Activated B cell treated with CpG ODN at 0.5 μM for 24 hours (primary cell): Measurements from ENCODE around the gene KDM4B. TPM values are rescaled to one million over a fixed set of nuclear protein-coding genes. Genes with fewer than 3 reads are reported as not detected.

ENCODE experiments used
- ATAC-seq: fragments of 200-7000 bp; cut with Tn5 transposase; one replicate; pipeline ENCODE4 v1.10.0; 2021; ENCODE audit warnings: low read depth, mild to moderate bottlenecking, moderate library complexity
- CTCF ChIA-PET: fragments of 350-600 bp; sonication (Branson Sonifier 250); formaldehyde crosslinking; loops from one replicate; lab custom pipeline; 2021; ENCODE audit warnings: antibody characterized with exemption; lab: Charles Lee
- POLR2A ChIA-PET: fragments of 350-600 bp; sonication (Branson Sonifier 250); formaldehyde crosslinking; loops from one replicate; lab custom pipeline; 2021; ENCODE audit warnings: antibody characterized with exemption; lab: Charles Lee
- DNase-seq: peaks from one replicate; pipeline ENCODE4 v3.0.0; 2022
- H3K27ac Mint-ChIP-seq: one replicate; pipeline ENCODE4 v1.8.0; 2020; ENCODE audit warnings: mixed read lengths
- H3K27me3 Mint-ChIP-seq: one replicate; pipeline ENCODE4 v1.8.0; 2021; ENCODE audit warnings: mixed read lengths
- H3K36me3 Mint-ChIP-seq: one replicate; pipeline ENCODE4 v1.8.0; 2021; ENCODE audit warnings: low read depth, mixed read lengths
- H3K4me1 Mint-ChIP-seq: one replicate; pipeline ENCODE4 v1.8.0; 2021; ENCODE audit warnings: mixed read lengths
- H3K4me3 Mint-ChIP-seq: one replicate; pipeline ENCODE4 v1.8.0; 2020; ENCODE audit warnings: mild to moderate bottlenecking, mixed read lengths
- H3K9me3 Mint-ChIP-seq: one replicate; pipeline ENCODE4 v1.8.0; 2020; ENCODE audit warnings: mixed read lengths
- intact Hi-C: fragments of 100-400 bp; cut with micrococcal nuclease; formaldehyde crosslinking; loops from one replicate; pipeline ENCODE4 v1.15.1; 2024
- total RNA-seq: library from RNA; stranded (reverse); gene quantifications from 2 replicates; pipeline ENCODE4 v1.2.3, GENCODE V29; 2022
- TF ChIP-seq, protein P1 (sequence below): fragments of 200-600 bp; IDR thresholded peaks from one replicate; pipeline ENCODE4 v1.8.0; 2022; ENCODE audit warnings: antibody characterized with exemption, mild to moderate bottlenecking

KDM4B gene
- total RNA-seq, 1 donor from 2014 or later, result 88.9 TPM

GRCh38 chr19:4980838-4981680 is 12.1 kb downstream of the KDM4B start:
- TF ChIP-seq, protein P1, sequence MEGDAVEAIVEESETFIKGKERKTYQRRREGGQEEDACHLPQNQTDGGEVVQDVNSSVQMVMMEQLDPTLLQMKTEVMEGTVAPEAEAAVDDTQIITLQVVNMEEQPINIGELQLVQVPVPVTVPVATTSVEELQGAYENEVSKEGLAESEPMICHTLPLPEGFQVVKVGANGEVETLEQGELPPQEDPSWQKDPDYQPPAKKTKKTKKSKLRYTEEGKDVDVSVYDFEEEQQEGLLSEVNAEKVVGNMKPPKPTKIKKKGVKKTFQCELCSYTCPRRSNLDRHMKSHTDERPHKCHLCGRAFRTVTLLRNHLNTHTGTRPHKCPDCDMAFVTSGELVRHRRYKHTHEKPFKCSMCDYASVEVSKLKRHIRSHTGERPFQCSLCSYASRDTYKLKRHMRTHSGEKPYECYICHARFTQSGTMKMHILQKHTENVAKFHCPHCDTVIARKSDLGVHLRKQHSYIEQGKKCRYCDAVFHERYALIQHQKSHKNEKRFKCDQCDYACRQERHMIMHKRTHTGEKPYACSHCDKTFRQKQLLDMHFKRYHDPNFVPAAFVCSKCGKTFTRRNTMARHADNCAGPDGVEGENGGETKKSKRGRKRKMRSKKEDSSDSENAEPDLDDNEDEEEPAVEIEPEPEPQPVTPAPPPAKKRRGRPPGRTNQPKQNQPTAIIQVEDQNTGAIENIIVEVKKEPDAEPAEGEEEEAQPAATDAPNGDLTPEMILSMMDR, result no peak
- ATAC-seq, result no peak
- DNase-seq, result peak; percentile 30
- POLR2A ChIA-PET, result interaction anchor here (0.6 to 1.0 kb wide), 4 partner anchors 12 to 207 kb away, joined by 3 to 8 read pairs (median 4); partner anchors contain the start of gene KDM4B
- H3K4me1 Mint-ChIP-seq, result peaks cover 54% of the 10 kb centered on the region
- intact Hi-C loops, result no loop called here
- H3K4me3 Mint-ChIP-seq, result peak overlapping the region; percentile 28
- no peak overlapping the region for H3K27ac Mint-ChIP-seq
- no peaks in the 10 kb centered on the region for H3K27me3 Mint-ChIP-seq
- peaks cover 28% of the 10 kb centered on the region for H3K36me3 Mint-ChIP-seq
- no peaks in the 10 kb centered on the region for H3K9me3 Mint-ChIP-seq
- CTCF ChIA-PET, result no interaction called here

DNA sequence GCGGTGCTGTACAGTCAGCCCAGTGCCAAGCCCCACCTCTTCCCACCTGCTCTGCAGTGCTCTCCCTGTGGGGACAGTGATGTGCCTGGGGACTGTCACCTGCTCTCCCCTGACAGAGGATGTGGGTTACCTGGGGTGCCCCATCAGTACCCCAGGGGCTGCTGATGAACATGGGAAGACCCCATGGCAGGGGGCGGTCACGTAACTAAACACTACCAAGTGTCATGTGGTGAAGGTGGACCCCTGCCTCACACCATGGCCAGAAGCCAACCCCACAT is 12.7 kb downstream of the KDM4B start:
- CTCF ChIA-PET, result no interaction called here
- intact Hi-C loops, result no loop called here
- Mint-ChIP-seq H3K27me3 (no peaks in the 10 kb centered on the region), H3K27ac (no peak overlapping the region), H3K4me3 (no peak overlapping the region), H3K9me3 (no peaks in the 10 kb centered on the region), H3K36me3 (peaks cover 24% of the 10 kb centered on the region), H3K4me1 (peaks cover 49% of the 10 kb centered on the region)
- DNase-seq (no peak), ATAC-seq (peak; percentile 60)
- POLR2A ChIA-PET, result interaction anchor here (0.7 to 1.0 kb wide), 2 partner anchors 13 to 150 kb away, joined by 4 read pairs; partner anchors contain the start of gene KDM4B
- TF ChIP-seq, protein P1, result no peak

GRCh38 chr19:4983346-4984105 is 14.6 kb downstream of the KDM4B start:
- no peak for DNase-seq
- ChIA-PET CTCF (no interaction called here), POLR2A (interaction anchor here (0.5 to 0.7 kb wide), 2 partner anchors 15 to 119 kb away, joined by 5 read pairs; no protein-coding TSS in a partner anchor)
- TF ChIP-seq, protein P1, result no peak
- Mint-ChIP-seq H3K4me1 (peaks cover 39% of the 10 kb centered on the region), H3K4me3 (no peak overlapping the region), H3K9me3 (no peaks in the 10 kb centered on the region), H3K27me3 (no peaks in the 10 kb centered on the region), H3K27ac (no peak overlapping the region), H3K36me3 (peaks cover 15% of the 10 kb centered on the region)
- no peak for ATAC-seq
- intact Hi-C loops, result no loop called here

GRCh38 chr19:4984106-4984380 is 15.1 kb downstream of the KDM4B start:
- intact Hi-C loops, result no loop called here
- ChIA-PET CTCF (no interaction called here), POLR2A (no interaction called here)
- H3K9me3 Mint-ChIP-seq, result no peaks in the 10 kb centered on the region
- H3K27me3 Mint-ChIP-seq, result no peaks in the 10 kb centered on the region
- peaks cover 36% of the 10 kb centered on the region for H3K4me1 Mint-ChIP-seq
- H3K36me3 Mint-ChIP-seq, result peaks cover 15% of the 10 kb centered on the region
- no peak for DNase-seq
- H3K4me3 Mint-ChIP-seq, result no peak overlapping the region
- TF ChIP-seq, protein P1, result no peak
- H3K27ac Mint-ChIP-seq, result no peak overlapping the region
- ATAC-seq, result no peak

- Mint-ChIP-seq H3K4me1 (peaks cover 31% of the 10 kb centered on the region), H3K36me3 (peaks cover 13% of the 10 kb centered on the region), H3K27ac (no peak overlapping the region), H3K9me3 (no peaks in the 10 kb centered on the region), H3K4me3 (no peak overlapping the region), H3K27me3 (no peaks in the 10 kb centered on the region)
- TF ChIP-seq, protein P1, result no peak
- ChIA-PET CTCF (no interaction called here), POLR2A (no interaction called here)
- ATAC-seq (no peak), DNase-seq (no peak)
- intact Hi-C loops, result no loop called here
Measured at GRCh38 chr19:4984438-4984990, 15.6 kb downstream of the KDM4B start.
